SK-N-SH (cell line): ENCODE measurements around the gene SCN4A. TPM values are rescaled to one million over a fixed set of nuclear protein-coding genes. Genes with fewer than 3 reads are reported as not detected.

Experiments used
- CTCF ChIA-PET: fragments of 300-600, 350-600 bp; formaldehyde crosslinking; extraction: SDS; loops from one replicate; lab custom pipeline; 2021; lab: Yijun Ruan, JAX
- POLR2A ChIA-PET: fragments of 350-600 bp; sonication (Branson Sonifier 250); formaldehyde crosslinking; extraction: SDS; loops from one replicate; lab custom pipeline; 2020; ENCODE audit warnings: antibody characterized with exemption, inconsistent platforms; lab: Yijun Ruan, JAX
- DNase-seq: peaks from one replicate; pipeline ENCODE4 v3.0.0; 2012
- H2AFZ ChIP-seq: fragments of 200-600 bp; sonication (generic); 2 replicates; pipeline ENCODE4 v1.8.1; 2016; ENCODE audit warnings: antibody characterized with exemption, mild to moderate bottlenecking, low read depth
- H3F3A ChIP-seq: fragments of 200-600 bp; sonication (generic); replicated peaks from 2 replicates; pipeline ENCODE3; 2016; ENCODE audit warnings: antibody characterized with exemption, mild to moderate bottlenecking; ENCODE audit not compliant: insufficient read depth
- H3K27ac ChIP-seq, 2 experiments: fragments of 200-500 bp in 1 of 2; fragments of 200-600 bp in 1 of 2; sonication (Bioruptor generic) in 1 of 2; sonication (generic), shearing (Covaris generic) in 1 of 2; 2 replicates each; pipeline versions ENCODE4 v1.5.1 to v1.6.1; 2014 to 2016; ENCODE audit warnings: low read depth in 2 of 2, inconsistent platforms in 1 of 2, low read length in 1 of 2, mild to moderate bottlenecking in 1 of 2, mixed read lengths in 1 of 2
- H3K27me3 ChIP-seq: fragments of 200-600 bp; sonication (generic), shearing (Covaris generic); 2 replicates; pipeline ENCODE4 v1.6.1; 2016; ENCODE audit warnings: mixed run types; ENCODE audit not compliant: insufficient read depth
- H3K36me3 ChIP-seq, 2 experiments: fragments of 200-500 bp in 1 of 2; fragments of 200-600 bp in 1 of 2; sonication (Bioruptor generic) in 1 of 2; sonication (generic) in 1 of 2; replicated peaks in 1 of 2; 2 replicates each; pipeline versions ENCODE3 to v1.5.1; 2014 to 2016; ENCODE audit warnings: low read length in 1 of 2, mild to moderate bottlenecking in 1 of 2; ENCODE audit not compliant: insufficient read depth in 2 of 2, control insufficient read depth in 1 of 2
- H3K4me1 ChIP-seq, 2 experiments: fragments of 200-500 bp in 1 of 2; fragments of 200-600 bp in 1 of 2; sonication (Bioruptor generic) in 1 of 2; sonication (generic), shearing (Covaris generic) in 1 of 2; 2 replicates each; pipeline versions ENCODE4 v1.5.1 to v1.6.1; 2014 to 2016; ENCODE audit warnings: low read depth in 1 of 2, low read length in 1 of 2, mixed run types in 1 of 2; ENCODE audit not compliant: insufficient read depth in 2 of 2, control insufficient read depth in 1 of 2
- H3K4me2 ChIP-seq: fragments of 200-600 bp; sonication (generic), shearing (Covaris generic); 2 replicates; pipeline ENCODE4 v1.6.1; 2017; ENCODE audit warnings: mixed run types
- H3K4me3 ChIP-seq, 2 experiments: fragments of 200-500 bp in 1 of 2; fragments of 200-600 bp in 1 of 2; sonication (Bioruptor generic) in 1 of 2; sonication (generic), shearing (Covaris generic) in 1 of 2; 2 replicates each; pipeline versions ENCODE4 v1.5.1 to v1.8.1; 2014 to 2016; ENCODE audit warnings: low read depth in 2 of 2, inconsistent platforms in 1 of 2, low read length in 1 of 2, mild to moderate bottlenecking in 1 of 2, mixed read lengths in 1 of 2, moderate library complexity in 1 of 2
- H3K79me2 ChIP-seq: fragments of 200-600 bp; sonication (generic); 2 replicates; pipeline ENCODE4 v1.8.1; 2017; ENCODE audit warnings: mild to moderate bottlenecking; ENCODE audit not compliant: insufficient read depth
- H3K9ac ChIP-seq: fragments of 200-600 bp; sonication (generic); 2 replicates; pipeline ENCODE4 v1.6.1; 2017; ENCODE audit warnings: mixed run types
- H3K9me2 ChIP-seq: fragments of 200-600 bp; sonication (generic); 2 replicates; pipeline ENCODE4 v1.6.1; 2017; ENCODE audit warnings: mixed run types
- H3K9me3 ChIP-seq: fragments of 200-600 bp; sonication (generic); 2 replicates; pipeline ENCODE4 v1.6.1; 2017; ENCODE audit warnings: mixed run types, mild to moderate bottlenecking, moderate library complexity
- H4K20me1 ChIP-seq: fragments of 200-600 bp; sonication (generic); 2 replicates; pipeline ENCODE4 v1.6.1; 2017; ENCODE audit warnings: mild to moderate bottlenecking, mixed run types; ENCODE audit not compliant: insufficient read depth
- EZH2phosphoT487 ChIP-seq: fragments of 200-600 bp; sonication (generic); IDR thresholded peaks from 2 replicates; pipeline ENCODE4 v1.6.1; 2017; ENCODE audit warnings: low read depth, mixed run types, mild to moderate bottlenecking, antibody characterized with exemption, moderate library complexity, borderline replicate concordance
- FOXJ3 ChIP-seq: sonication (generic); formaldehyde crosslinking; IDR thresholded peaks from 2 replicates; pipeline ENCODE4 v1.5.1; 2020; ENCODE audit warnings: mild to moderate bottlenecking, missing genetic modification reagents
- FOXM1 ChIP-seq: IDR thresholded peaks from 2 replicates; pipeline ENCODE4 v1.4.0; 2012; ENCODE audit warnings: low read depth, mild to moderate bottlenecking
- GABPA ChIP-seq: IDR thresholded peaks from 2 replicates; pipeline ENCODE4 v1.4.0; 2012; ENCODE audit warnings: low read depth, mild to moderate bottlenecking
- MEF2A ChIP-seq: IDR thresholded peaks from 2 replicates; pipeline ENCODE4 v1.4.0; 2012; ENCODE audit warnings: low read depth, borderline replicate concordance
- MXI1 ChIP-seq: IDR thresholded peaks from 2 replicates; pipeline ENCODE4 v1.6.1; 2012; ENCODE audit warnings: mild to moderate bottlenecking, low read depth, low read length, improper control_type of control experiment
- RAD21 ChIP-seq: IDR thresholded peaks from 2 replicates; pipeline ENCODE4 v1.6.1; 2012; ENCODE audit warnings: mild to moderate bottlenecking, low read length
- RFX5 ChIP-seq: IDR thresholded peaks from 2 replicates; pipeline ENCODE4 v1.6.1; 2012; ENCODE audit warnings: mild to moderate bottlenecking, improper control_type of control experiment, low read length
- SMC3 ChIP-seq: IDR thresholded peaks from 2 replicates; pipeline ENCODE4 v1.6.1; 2012; ENCODE audit warnings: low read depth, low read length, improper control_type of control experiment
- TEAD4 ChIP-seq: IDR thresholded peaks from 2 replicates; pipeline ENCODE4 v1.4.0; 2012; ENCODE audit warnings: mild to moderate bottlenecking, borderline replicate concordance; ENCODE audit not compliant: insufficient read depth
- YY1 ChIP-seq: IDR thresholded peaks from 2 replicates; pipeline ENCODE4 v1.4.0; 2012; ENCODE audit warnings: low read depth, mild to moderate bottlenecking
- WGBS: methylation state at CpG from one replicate; pipeline ENCODE4 v1.1.6; 2017; ENCODE audit warnings: low lambda C conversion rate; 5-methylcytosine and 5-hydroxymethylcytosine counted together
- polyA plus RNA-seq, 3 experiments: library from polyadenylated mRNA; depleted of rRNA; stranded (reverse); fragments of >200 nt; gene quantifications; 2 replicates each; pipeline ENCODE4 v1.2.3, GENCODE V29; 2012
- TF ChIP-seq, protein P1 (sequence below): IDR thresholded peaks from 2 replicates; pipeline ENCODE4 v1.4.0; 2012; ENCODE audit warnings: low read depth
- TF ChIP-seq, protein P2 (sequence below): fragments of 150-350 bp; IDR thresholded peaks from 2 replicates; pipeline ENCODE4 v1.6.1; 2016; ENCODE audit warnings: mild to moderate bottlenecking, low read depth, low read length
- TF ChIP-seq, protein P3 (sequence below): IDR thresholded peaks from 2 replicates; pipeline ENCODE4 v1.4.0; 2012; ENCODE audit warnings: low read depth, borderline replicate concordance
- TF ChIP-seq, protein P4 (sequence below): fragments of 200-600 bp; sonication (generic); IDR thresholded peaks from 2 replicates; pipeline ENCODE4 v1.6.1; 2017; ENCODE audit warnings: antibody characterized with exemption, mild to moderate bottlenecking, moderate library complexity

The SCN4A gene
- polyA plus RNA-seq, 1 of the 3 experiments (the other 2 are of a cell fraction): not detected

DNA sequence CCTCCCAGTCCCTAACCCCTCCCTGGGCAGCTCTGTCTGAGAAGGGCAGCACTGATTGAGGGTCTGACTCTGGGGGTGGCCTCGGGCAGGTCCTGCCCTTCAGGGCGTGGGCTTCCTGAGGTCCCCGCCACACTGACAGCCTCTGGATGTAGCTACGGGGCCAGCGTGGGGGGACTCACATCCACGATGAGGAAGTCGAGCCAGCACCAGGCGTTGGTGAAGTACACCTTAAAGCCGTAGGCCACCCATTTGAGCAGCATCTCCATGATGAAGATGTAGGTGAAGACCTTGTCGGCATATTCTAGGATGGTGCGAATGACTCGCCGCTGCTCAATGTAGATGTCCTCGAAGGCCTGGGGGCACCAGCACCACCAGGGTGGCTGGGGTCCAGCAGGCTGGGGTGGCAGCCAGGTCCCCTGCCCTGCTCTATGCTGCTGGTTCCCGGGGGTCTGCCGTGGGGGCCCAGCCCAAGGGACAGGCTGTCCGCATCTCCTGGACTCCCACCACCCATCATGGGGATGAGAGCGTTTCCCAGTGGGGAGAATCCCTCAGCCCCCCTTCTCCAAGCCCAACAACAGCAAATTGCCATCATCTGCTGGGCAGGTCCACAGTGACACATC, 24.9 kb downstream of the SCN4A start:
- no peaks in the 10 kb centered on the region for H3K36me3 ChIP-seq
- no peaks in the 10 kb centered on the region for H4K20me1 ChIP-seq
- no peak overlapping the region for H3K4me3 ChIP-seq
- no peak overlapping the region for H2AFZ ChIP-seq
- ChIA-PET CTCF (interaction anchor here (1.0 to 3.3 kb wide), 17 partner anchors 11 to 186 kb away, joined by 4 to 69 read pairs (median 13); partner anchors contain the start of genes CD79B, CSHL1, GH1 and GH2), POLR2A (no interaction called here)
- no peaks in the 10 kb centered on the region for H3K9me2 ChIP-seq
- H3K27me3 ChIP-seq: peaks cover 4% of the 10 kb centered on the region; the same call in 1 of the 2 replicates
- H3K27ac ChIP-seq: no peak overlapping the region
- H3K9me3 ChIP-seq: no peaks in the 10 kb centered on the region
- H3F3A ChIP-seq: no peaks in the 10 kb centered on the region
- no peak overlapping the region for H3K4me2 ChIP-seq
- TF ChIP-seq, protein P1, sequence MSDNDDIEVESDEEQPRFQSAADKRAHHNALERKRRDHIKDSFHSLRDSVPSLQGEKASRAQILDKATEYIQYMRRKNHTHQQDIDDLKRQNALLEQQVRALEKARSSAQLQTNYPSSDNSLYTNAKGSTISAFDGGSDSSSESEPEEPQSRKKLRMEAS: no peak
- TF ChIP-seq RFX5 (no peak), MEF2A (no peak), MXI1 (no peak), EZH2phosphoT487 (no peak), GABPA (no peak), RAD21 (no peak), FOXM1 (no peak)
- TF ChIP-seq, protein P2, sequence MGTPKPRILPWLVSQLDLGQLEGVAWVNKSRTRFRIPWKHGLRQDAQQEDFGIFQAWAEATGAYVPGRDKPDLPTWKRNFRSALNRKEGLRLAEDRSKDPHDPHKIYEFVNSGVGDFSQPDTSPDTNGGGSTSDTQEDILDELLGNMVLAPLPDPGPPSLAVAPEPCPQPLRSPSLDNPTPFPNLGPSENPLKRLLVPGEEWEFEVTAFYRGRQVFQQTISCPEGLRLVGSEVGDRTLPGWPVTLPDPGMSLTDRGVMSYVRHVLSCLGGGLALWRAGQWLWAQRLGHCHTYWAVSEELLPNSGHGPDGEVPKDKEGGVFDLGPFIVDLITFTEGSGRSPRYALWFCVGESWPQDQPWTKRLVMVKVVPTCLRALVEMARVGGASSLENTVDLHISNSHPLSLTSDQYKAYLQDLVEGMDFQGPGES: no peak
- TF ChIP-seq, protein P3, sequence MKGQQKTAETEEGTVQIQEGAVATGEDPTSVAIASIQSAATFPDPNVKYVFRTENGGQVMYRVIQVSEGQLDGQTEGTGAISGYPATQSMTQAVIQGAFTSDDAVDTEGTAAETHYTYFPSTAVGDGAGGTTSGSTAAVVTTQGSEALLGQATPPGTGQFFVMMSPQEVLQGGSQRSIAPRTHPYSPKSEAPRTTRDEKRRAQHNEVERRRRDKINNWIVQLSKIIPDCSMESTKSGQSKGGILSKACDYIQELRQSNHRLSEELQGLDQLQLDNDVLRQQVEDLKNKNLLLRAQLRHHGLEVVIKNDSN: no peak
- no peak for DNase-seq
- H3K9ac ChIP-seq: no peak overlapping the region
- H3K79me2 ChIP-seq: no peaks in the 10 kb centered on the region
- no peaks in the 10 kb centered on the region for H3K4me1 ChIP-seq
- 79% methylated on average over 18 of the region's 18 CpGs for WGBS

DNA sequence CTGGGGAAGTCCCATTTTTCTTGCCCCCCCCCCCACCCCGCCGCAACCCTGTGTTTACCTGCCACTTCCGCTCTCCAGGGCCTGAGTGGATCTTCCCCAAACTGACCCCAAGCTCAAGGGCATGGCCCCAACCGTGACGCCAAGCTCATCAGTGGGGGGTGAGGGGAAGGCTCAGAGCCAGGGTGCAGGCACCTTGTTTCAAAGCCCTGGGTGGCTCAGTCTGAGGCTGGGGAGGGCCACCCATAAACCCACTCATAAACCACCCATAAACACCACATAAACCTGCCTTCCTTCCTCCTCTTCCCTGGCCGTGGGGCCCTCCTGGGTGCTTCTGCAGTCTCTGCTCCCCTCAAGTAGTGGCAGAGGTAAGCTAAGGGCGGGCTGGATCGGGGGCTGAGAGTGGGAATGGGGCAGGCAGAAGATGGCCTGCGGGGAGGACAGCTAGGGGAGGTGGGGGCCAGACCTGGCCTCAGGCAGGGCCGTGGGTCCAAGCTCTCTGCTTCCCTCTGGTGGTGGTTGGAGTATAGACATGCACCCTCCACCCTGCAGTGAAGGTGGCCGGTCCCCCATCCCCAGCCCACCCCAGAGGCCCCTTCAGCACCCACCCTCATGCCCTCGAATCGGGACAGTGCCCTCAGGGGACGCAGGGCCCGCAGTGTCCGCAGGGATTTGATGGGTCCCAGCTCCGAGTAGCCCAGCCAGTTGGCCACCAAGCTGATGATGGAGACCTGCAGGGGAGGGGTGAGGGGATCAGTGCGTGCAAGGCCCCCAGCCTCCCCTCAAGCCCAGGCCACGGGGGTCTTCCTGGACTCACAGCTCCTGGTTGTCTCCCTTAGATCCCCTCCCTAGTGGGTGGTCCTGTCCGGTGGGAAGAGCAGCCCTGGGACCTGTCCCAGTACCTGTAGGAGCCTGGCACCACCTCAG, 26.0 kb downstream of the SCN4A start:
- Histone ChIP-seq H3K4me3 (no peak overlapping the region), H3K9ac (no peak overlapping the region), H2AFZ (no peak overlapping the region), H3K79me2 (no peaks in the 10 kb centered on the region), H3K27ac (no peak overlapping the region)
- DNase-seq: peak; percentile 91
- TF ChIP-seq FOXJ3: no peak
- no peak for TF ChIP-seq YY1
- peak; percentile 56 for TF ChIP-seq SMC3
- TF ChIP-seq RAD21: peak; percentile 50
- TF ChIP-seq, protein P4, sequence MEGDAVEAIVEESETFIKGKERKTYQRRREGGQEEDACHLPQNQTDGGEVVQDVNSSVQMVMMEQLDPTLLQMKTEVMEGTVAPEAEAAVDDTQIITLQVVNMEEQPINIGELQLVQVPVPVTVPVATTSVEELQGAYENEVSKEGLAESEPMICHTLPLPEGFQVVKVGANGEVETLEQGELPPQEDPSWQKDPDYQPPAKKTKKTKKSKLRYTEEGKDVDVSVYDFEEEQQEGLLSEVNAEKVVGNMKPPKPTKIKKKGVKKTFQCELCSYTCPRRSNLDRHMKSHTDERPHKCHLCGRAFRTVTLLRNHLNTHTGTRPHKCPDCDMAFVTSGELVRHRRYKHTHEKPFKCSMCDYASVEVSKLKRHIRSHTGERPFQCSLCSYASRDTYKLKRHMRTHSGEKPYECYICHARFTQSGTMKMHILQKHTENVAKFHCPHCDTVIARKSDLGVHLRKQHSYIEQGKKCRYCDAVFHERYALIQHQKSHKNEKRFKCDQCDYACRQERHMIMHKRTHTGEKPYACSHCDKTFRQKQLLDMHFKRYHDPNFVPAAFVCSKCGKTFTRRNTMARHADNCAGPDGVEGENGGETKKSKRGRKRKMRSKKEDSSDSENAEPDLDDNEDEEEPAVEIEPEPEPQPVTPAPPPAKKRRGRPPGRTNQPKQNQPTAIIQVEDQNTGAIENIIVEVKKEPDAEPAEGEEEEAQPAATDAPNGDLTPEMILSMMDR: peak; percentile 77
- no peak for TF ChIP-seq FOXM1
- no peak for TF ChIP-seq TEAD4
- TF ChIP-seq, all 33 proteins: peak for 3
- no peaks in the 10 kb centered on the region for H3K36me3 ChIP-seq
- no peaks in the 10 kb centered on the region for H3F3A ChIP-seq
- H3K9me2 ChIP-seq: no peaks in the 10 kb centered on the region
- ChIA-PET CTCF (interaction anchor here (0.5 to 3.3 kb wide), 60 partner anchors 9 to 850 kb away, joined by 3 to 69 read pairs (median 4); partner anchors contain the start of genes CD79B, CSHL1, ERN1 and GH1), POLR2A (no interaction called here)
- H3K4me1 ChIP-seq: no peaks in the 10 kb centered on the region
- H3K4me2 ChIP-seq: no peak overlapping the region
- H3K9me3 ChIP-seq: no peaks in the 10 kb centered on the region
- H4K20me1 ChIP-seq: no peaks in the 10 kb centered on the region
- H3K27me3 ChIP-seq: no peaks in the 10 kb centered on the region; the same call in 1 of the 2 replicates
- WGBS: 26% methylated on average over 20 of the region's 20 CpGs
